Astrocyte (in vitro differentiated cells and primary cell): ENCODE data around the gene PBX3.

ENCODE experiments used
- EZH2 ChIP-seq: IDR thresholded peaks from 2 replicates; pipeline ENCODE4 v1.6.1; 2012; ENCODE audit warnings: mild to moderate bottlenecking, low read length, inconsistent platforms; ENCODE audit not compliant: insufficient read depth
- TF ChIP-seq, protein P1 (sequence below): IDR thresholded peaks from 2 replicates; pipeline ENCODE4 v1.5.1; 2011; ENCODE audit warnings: low read depth, mild to moderate bottlenecking, inconsistent platforms, low read length, moderate library complexity; ENCODE audit not compliant: insufficient read depth

DNA sequence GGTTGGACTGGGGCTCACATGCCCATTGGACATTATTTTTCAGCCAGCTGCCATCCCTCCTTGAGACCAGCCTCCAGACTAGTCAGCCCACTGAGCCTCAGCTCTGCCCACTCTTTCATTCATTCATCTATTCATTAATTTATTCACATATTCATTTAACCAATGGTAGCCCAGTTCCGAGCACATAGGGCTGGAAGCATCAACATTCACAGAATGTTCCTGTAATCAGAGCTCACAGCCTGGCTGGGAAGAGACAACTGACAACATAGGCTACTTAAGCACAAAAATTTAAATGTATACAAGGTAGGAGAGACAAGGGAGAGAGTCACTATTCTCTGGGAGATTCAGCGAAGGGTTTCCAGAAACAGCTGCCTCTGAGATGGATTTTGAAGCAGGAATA is 17.0 kb upstream of the PBX3 start:
- TF ChIP-seq, protein P1, sequence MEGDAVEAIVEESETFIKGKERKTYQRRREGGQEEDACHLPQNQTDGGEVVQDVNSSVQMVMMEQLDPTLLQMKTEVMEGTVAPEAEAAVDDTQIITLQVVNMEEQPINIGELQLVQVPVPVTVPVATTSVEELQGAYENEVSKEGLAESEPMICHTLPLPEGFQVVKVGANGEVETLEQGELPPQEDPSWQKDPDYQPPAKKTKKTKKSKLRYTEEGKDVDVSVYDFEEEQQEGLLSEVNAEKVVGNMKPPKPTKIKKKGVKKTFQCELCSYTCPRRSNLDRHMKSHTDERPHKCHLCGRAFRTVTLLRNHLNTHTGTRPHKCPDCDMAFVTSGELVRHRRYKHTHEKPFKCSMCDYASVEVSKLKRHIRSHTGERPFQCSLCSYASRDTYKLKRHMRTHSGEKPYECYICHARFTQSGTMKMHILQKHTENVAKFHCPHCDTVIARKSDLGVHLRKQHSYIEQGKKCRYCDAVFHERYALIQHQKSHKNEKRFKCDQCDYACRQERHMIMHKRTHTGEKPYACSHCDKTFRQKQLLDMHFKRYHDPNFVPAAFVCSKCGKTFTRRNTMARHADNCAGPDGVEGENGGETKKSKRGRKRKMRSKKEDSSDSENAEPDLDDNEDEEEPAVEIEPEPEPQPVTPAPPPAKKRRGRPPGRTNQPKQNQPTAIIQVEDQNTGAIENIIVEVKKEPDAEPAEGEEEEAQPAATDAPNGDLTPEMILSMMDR: no peak
- no peak for TF ChIP-seq EZH2
